ENCODE data around the gene DNAJC18. TPM values are rescaled to one million over a fixed set of nuclear protein-coding genes. Genes with fewer than 3 reads are reported as not detected.

DNAJC18 gene
- total and polyA plus RNA-seq, 2 of the 8 experiments (the other 6 are each of a cell fraction or from before 2014, with no cell fraction given), result 7.8 to 29.2 TPM

DNA sequence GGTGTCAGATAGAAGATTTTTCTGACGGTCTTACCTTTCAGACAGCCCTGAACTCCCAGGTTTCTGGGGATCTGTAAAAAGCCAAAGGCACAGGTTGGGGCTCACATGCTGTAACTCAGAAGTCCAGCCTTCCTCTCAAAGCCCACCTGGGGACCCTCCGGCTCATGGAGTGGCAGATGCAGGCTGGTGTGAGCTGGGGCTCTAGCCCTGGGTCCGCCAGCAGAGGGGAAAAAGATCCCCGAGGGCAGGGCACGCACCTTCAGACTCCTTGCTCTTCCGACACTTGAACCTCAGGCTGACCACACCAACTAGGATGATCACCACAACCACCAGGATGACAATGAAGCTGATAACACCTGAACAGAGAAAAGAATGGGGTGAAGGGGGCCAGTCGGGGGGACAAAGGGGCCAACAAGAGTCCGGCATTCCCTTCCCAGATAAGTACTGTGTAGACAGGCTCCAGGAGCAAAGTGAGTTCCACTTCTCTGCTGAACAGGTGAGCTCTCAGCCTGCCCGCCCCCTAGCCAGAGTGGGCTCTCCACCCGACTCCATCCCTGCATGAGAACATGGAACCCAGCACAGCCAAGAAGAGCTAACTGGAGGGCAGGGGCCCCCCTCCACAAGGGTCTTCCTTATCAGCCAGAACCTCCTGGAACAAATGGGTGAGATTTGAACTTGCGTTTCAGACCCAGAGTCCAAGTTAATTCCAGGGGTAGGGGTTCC, 15.4 kb upstream of the DNAJC18 start:
- ChIA-PET POLR2A (ENCODE audit: partially characterized antibody) (interaction anchor here (0.6 to 1.5 kb wide), 6 partner anchors 13 to 150 kb away, joined by 3 to 6 read pairs (median 3); partner anchors contain the start of gene DNAJC18), CTCF (ENCODE audit: partially characterized antibody) (interaction anchor here (0.6 to 2.6 kb wide), 5 partner anchors 11 to 68 kb away, joined by 3 to 7 read pairs (median 6); no protein-coding TSS in a partner anchor)
- Histone ChIP-seq H2AFZ (ENCODE audit: low read length) (no peak overlapping the region), H2BK5ac (ENCODE audit: low read depth, low read length) (no peak overlapping the region), H3K4me3 (ENCODE audit: extremely low read depth in 1 of 4, insufficient read depth in 2 of 4, low read depth in 3 of 4, low read length in 4 of 4) (no peak overlapping the region), H2BK15ac (ENCODE audit: low read length) (no peak overlapping the region), H3K9me3 (ENCODE audit: insufficient read depth in 2 of 2, low read depth in 1 of 2, low read length in 1 of 2) (no peaks in the 10 kb centered on the region), H3K56ac (replicated peaks; ENCODE audit: insufficient read length, low read depth, low read length) (peak overlapping the region; percentile 97), H4K20me1 (replicated peaks in 1 of 2; ENCODE audit: control insufficient read depth in 1 of 2, insufficient read depth in 2 of 2, low read length in 2 of 2) (peaks cover 0 to 19% of the 10 kb centered on the region in 2 experiments), H3K9ac (replicated peaks in 1 of 4; ENCODE audit: extremely low read depth in 1 of 4, low read depth in 3 of 4, low read length in 3 of 4) (no peak overlapping the region), H3K23ac (ENCODE audit: insufficient read length) (no peak overlapping the region), H3K4me2 (ENCODE audit: insufficient read depth in 1 of 2, low read depth in 2 of 2, low read length in 2 of 2) (no peak overlapping the region), H3K14ac (ENCODE audit: insufficient read length) (no peak overlapping the region), H3K79me2 (ENCODE audit: control insufficient read depth in 1 of 2, insufficient read depth in 2 of 2, low read length in 2 of 2) (no peaks in the 10 kb centered on the region), H2BK20ac (ENCODE audit: low read length) (no peak overlapping the region), H2AK5ac (ENCODE audit: low read depth, low read length) (no peak overlapping the region), H4K8ac (ENCODE audit: extremely low read depth, insufficient read depth, low read length) (no peak overlapping the region), H2BK12ac (ENCODE audit: low read depth, low read length) (no peak overlapping the region), H4K91ac (replicated peaks; ENCODE audit: insufficient read length, low read length) (peak overlapping the region; percentile 5), H3K23me2 (ENCODE audit: low read depth, low read length) (peaks cover 26% of the 10 kb centered on the region; the same call in 1 of the 2 replicates), H3K27me3 (replicated peaks in 1 of 4; ENCODE audit: control insufficient read depth in 3 of 4, extremely low read depth in 1 of 4, insufficient read depth in 3 of 4, low read length in 3 of 4) (no peaks in the 10 kb centered on the region), H3K27ac (ENCODE audit: low read depth, low read length) (no peak overlapping the region), H3K36me3 (ENCODE audit: control insufficient read depth in 2 of 4, insufficient read depth in 4 of 4, low read length in 3 of 4) (no peaks in the 10 kb centered on the region), H3K4ac (replicated peaks; ENCODE audit: insufficient read length, low read depth, low read length) (no peak overlapping the region), H3K4me1 (replicated peaks in 1 of 4; ENCODE audit: control insufficient read depth in 3 of 4, insufficient read depth in 4 of 4, low read length in 3 of 4) (peaks cover 0 to 5% (median 1%) of the 10 kb centered on the region in 4 experiments; a peak in 4 of 7 replicates), H3K18ac (ENCODE audit: extremely low read depth, low read length) (no peak overlapping the region), H4K5ac (ENCODE audit: insufficient read length, low read depth, low read length) (no peak overlapping the region), H3K79me1 (ENCODE audit: low read depth, low read length) (no peaks in the 10 kb centered on the region; the same call in none of the 2 replicates), H2BK120ac (replicated peaks; ENCODE audit: low read depth, low read length) (no peak overlapping the region)
- TF ChIP-seq EP300 (IDR thresholded peaks at IDR 0.05; ENCODE audit: borderline replicate concordance in 1 of 2, low read depth in 2 of 2, low read length in 2 of 2), result no peak
- TF ChIP-seq JUND (IDR thresholded peaks at IDR 0.05; ENCODE audit: low read length), result no peak
- TF ChIP-seq FOSL1 (IDR thresholded peaks at IDR 0.05; ENCODE audit: insufficient read depth, low read depth, low read length), result no peak
- TF ChIP-seq ASH2L (IDR thresholded peaks at IDR 0.05; ENCODE audit: low read length), result no peak
- TF ChIP-seq SP2 (IDR thresholded peaks at IDR 0.05; ENCODE audit: low read length), result no peak
- TF ChIP-seq CEBPB (IDR thresholded peaks at IDR 0.05; ENCODE audit: low read depth, low read length), result no peak
- TF ChIP-seq HDAC6 (IDR thresholded peaks at IDR 0.05; ENCODE audit: low read depth, low read length), result no peak
- FAIRE-seq, result no peak
- no peak for DNase-seq (ENCODE audit: low read depth in 1 of 2, low spot score in 2 of 2)
- WGBS, 2 experiments (ENCODE audit: extremely low coverage in 1 of 2, insufficient coverage in 1 of 2, insufficient read length in 1 of 2, insufficient replicate concordance in 2 of 2, low coverage in 1 of 2, low lambda C conversion rate in 2 of 2, missing lambda C conversion rate in 1 of 2), result 89% methylated on average over 11 of the region's 11 CpGs; no CpG with 5 or more reads in 1 of the 2 experiments
